Measurements from ENCODE around the gene ATF7. TPM values are rescaled to one million over a fixed set of nuclear protein-coding genes. Genes with fewer than 3 reads are reported as not detected.
"Not testable (repeated sequence)": the region's sequence is repeated elsewhere in the genome, so short reads cannot be mapped to it uniquely, and the experiment has no call there.

The ATF7 gene
- total RNA-seq, 5 donors from 2014 or later (not counting 1 experiment from before 2014, with no cell fraction given), result 18.9 to 29.6 (median 27.1) TPM

- ChIA-PET POLR2A (no interaction called here), CTCF (interaction anchor here in 1 of 2 donors (0.6 kb wide), 1 partner anchor 41 kb away, joined by 3 read pairs; no protein-coding TSS in a partner anchor)
- ATAC-seq (replicated peaks in 1 of 4) (no peak), DNase-seq (no peak)
- H3K4me3 ChIP-seq (ENCODE audit: control insufficient read depth in 1 of 2, extremely low read depth in 1 of 2, low read length in 1 of 2), result no peak overlapping the region
- H3K9me3 ChIP-seq, result no peaks in the 10 kb centered on the region
- no peak overlapping the region for H3K4me3 Mint-ChIP-seq
- peaks cover 13 to 18% (median 15%) of the 10 kb centered on the region in 3 donors for H3K4me1 Mint-ChIP-seq
- no peaks in the 10 kb centered on the region for H3K27me3 Mint-ChIP-seq
- peaks cover 11% of the 10 kb centered on the region for H3K36me3 Mint-ChIP-seq
- H3K27ac Mint-ChIP-seq, result no peak overlapping the region
- 100% methylated on average over 1 of the region's 1 CpG for WGBS (ENCODE audit: insufficient coverage)
- H3K4me1 ChIP-seq (ENCODE audit: control insufficient read depth in 1 of 2, extremely low read depth in 1 of 2, insufficient read depth in 2 of 2, low read length in 2 of 2), result peaks cover 7 to 8% of the 10 kb centered on the region in 2 experiments
- H3K27ac ChIP-seq (ENCODE audit: low read length), result no peak overlapping the region
- no peaks in the 10 kb centered on the region for H3K9me3 Mint-ChIP-seq
- no peaks in the 10 kb centered on the region for H3K27me3 ChIP-seq (replicated peaks in 1 of 2; ENCODE audit: control insufficient read depth in 2 of 2, extremely low read depth in 1 of 2, insufficient read depth in 2 of 2, low read length in 1 of 2)
- peaks cover 0 to 5% of the 10 kb centered on the region in 2 donors for H3K36me3 ChIP-seq (ENCODE audit: control insufficient read depth in 2 of 2, extremely low read depth in 1 of 2, insufficient read depth in 1 of 2, low read length in 1 of 2)
These were observed 12.4 kb downstream of the ATF7 start for GRCh38 chr12:53613821-53614220.

GRCh38 chr12:53612978-53613377 lies 13.2 kb downstream of the ATF7 start:
- Mint-ChIP-seq H3K9me3 (no peaks in the 10 kb centered on the region), H3K27me3 (no peaks in the 10 kb centered on the region), H3K4me1 (peaks cover 6 to 12% (median 7%) of the 10 kb centered on the region in 3 donors), H3K36me3 (peaks cover 13% of the 10 kb centered on the region), H3K27ac (no peak overlapping the region), H3K4me3 (no peak overlapping the region)
- WGBS (ENCODE audit: insufficient coverage), result no CpG with 5 or more reads among the region's 2 CpGs
- Histone ChIP-seq H3K4me3 (ENCODE audit: control insufficient read depth in 1 of 2, extremely low read depth in 1 of 2, low read length in 1 of 2) (no peak overlapping the region), H3K27ac (ENCODE audit: low read length) (no peak overlapping the region), H3K36me3 (ENCODE audit: control insufficient read depth in 2 of 2, extremely low read depth in 1 of 2, insufficient read depth in 1 of 2, low read length in 1 of 2) (peaks cover 0 to 7% of the 10 kb centered on the region in 2 donors), H3K9me3 (no peaks in the 10 kb centered on the region), H3K4me1 (ENCODE audit: control insufficient read depth in 1 of 2, extremely low read depth in 1 of 2, insufficient read depth in 2 of 2, low read length in 2 of 2) (peaks cover under 1 to 5% of the 10 kb centered on the region in 2 experiments), H3K27me3 (replicated peaks in 1 of 2; ENCODE audit: control insufficient read depth in 2 of 2, extremely low read depth in 1 of 2, insufficient read depth in 2 of 2, low read length in 1 of 2) (no peaks in the 10 kb centered on the region)
- ATAC-seq (replicated peaks in 1 of 4) (no peak), DNase-seq (no peak)
- POLR2A ChIA-PET, result interaction anchor here in 1 of 2 donors (0.6 kb wide), 1 partner anchor 48 kb away, joined by 3 read pairs; no protein-coding TSS in a partner anchor
- CTCF ChIA-PET, result no interaction called here

- ATAC-seq (replicated peaks in 1 of 4) (no peak), DNase-seq (no peak)
- H3K4me3 ChIP-seq (ENCODE audit: control insufficient read depth in 1 of 2, extremely low read depth in 1 of 2, low read length in 1 of 2), result no peak overlapping the region
- Mint-ChIP-seq H3K36me3 (peaks cover 10% of the 10 kb centered on the region), H3K4me3 (no peak overlapping the region), H3K9me3 (no peaks in the 10 kb centered on the region), H3K27ac (no peak overlapping the region), H3K4me1 (peaks cover 0 to 5% (median 2%) of the 10 kb centered on the region in 3 donors), H3K27me3 (no peaks in the 10 kb centered on the region)
- POLR2A ChIA-PET, result no interaction called here
- 100% methylated on average over 1 of the region's 8 CpGs for WGBS (ENCODE audit: insufficient coverage)
- no peaks in the 10 kb centered on the region for H3K9me3 ChIP-seq
- no peaks in the 10 kb centered on the region for H3K4me1 ChIP-seq (ENCODE audit: control insufficient read depth in 1 of 2, extremely low read depth in 1 of 2, insufficient read depth in 2 of 2, low read length in 2 of 2)
- H3K36me3 ChIP-seq (ENCODE audit: control insufficient read depth in 2 of 2, extremely low read depth in 1 of 2, insufficient read depth in 1 of 2, low read length in 1 of 2), result peaks cover 0 to 7% of the 10 kb centered on the region in 2 donors
- H3K27ac ChIP-seq (ENCODE audit: low read length), result no peak overlapping the region
- H3K27me3 ChIP-seq (replicated peaks in 1 of 2; ENCODE audit: control insufficient read depth in 2 of 2, extremely low read depth in 1 of 2, insufficient read depth in 2 of 2, low read length in 1 of 2), result no peaks in the 10 kb centered on the region
- CTCF ChIA-PET, result interaction anchor here (0.6 kb wide), 2 partner anchors 14 to 243 kb away, joined by 3 read pairs; no protein-coding TSS in a partner anchor
These were observed 14.9 kb downstream of the ATF7 start for GRCh38 chr12:53611304-53611703.

GRCh38 chr12:53606688-53607087 lies 19.5 kb downstream of the ATF7 start:
- H3K36me3 ChIP-seq (ENCODE audit: control insufficient read depth in 2 of 2, extremely low read depth in 1 of 2, insufficient read depth in 1 of 2, low read length in 1 of 2); DNase-seq; ATAC-seq (replicated peaks in 1 of 4); H3K27me3 Mint-ChIP-seq; H3K4me3 ChIP-seq (ENCODE audit: control insufficient read depth in 1 of 2, extremely low read depth in 1 of 2, low read length in 1 of 2); H3K27ac ChIP-seq (ENCODE audit: low read length); CTCF ChIA-PET; H3K27ac Mint-ChIP-seq; H3K4me1 ChIP-seq (ENCODE audit: control insufficient read depth in 1 of 2, extremely low read depth in 1 of 2, insufficient read depth in 2 of 2, low read length in 2 of 2); H3K9me3 Mint-ChIP-seq; H3K9me3 ChIP-seq; H3K4me3 Mint-ChIP-seq; H3K27me3 ChIP-seq (replicated peaks in 1 of 2; ENCODE audit: control insufficient read depth in 2 of 2, extremely low read depth in 1 of 2, insufficient read depth in 2 of 2, low read length in 1 of 2); POLR2A ChIA-PET: not testable (repeated sequence)
- no CpG with 5 or more reads among the region's 5 CpGs for WGBS (ENCODE audit: insufficient coverage)
- Mint-ChIP-seq H3K4me1 (peaks cover 22 to 33% (median 24%) of the 10 kb centered on the region in 3 donors), H3K36me3 (peaks cover 14% of the 10 kb centered on the region)

GRCh38 chr12:53604581-53604980 lies 21.6 kb downstream of the ATF7 start:
- H3K4me1 ChIP-seq (ENCODE audit: control insufficient read depth in 1 of 2, extremely low read depth in 1 of 2, insufficient read depth in 2 of 2, low read length in 2 of 2), result peaks cover 0 to 7% of the 10 kb centered on the region in 2 experiments
- H3K27ac ChIP-seq (ENCODE audit: low read length), result no peak overlapping the region
- Mint-ChIP-seq H3K9me3 (no peaks in the 10 kb centered on the region), H3K27me3 (no peaks in the 10 kb centered on the region), H3K27ac (no peak overlapping the region), H3K4me3 (no peak overlapping the region), H3K4me1 (peaks cover 23 to 35% (median 26%) of the 10 kb centered on the region in 3 donors), H3K36me3 (peaks cover 25% of the 10 kb centered on the region)
- POLR2A ChIA-PET, result no interaction called here
- H3K4me3 ChIP-seq (ENCODE audit: control insufficient read depth in 1 of 2, extremely low read depth in 1 of 2, low read length in 1 of 2), result no peak overlapping the region
- ATAC-seq (replicated peaks in 1 of 4), result no peak
- CTCF ChIA-PET, result interaction anchor here in 1 of 2 donors (0.5 to 0.6 kb wide), 2 partner anchors 28 to 78 kb away, joined by 3 read pairs; no protein-coding TSS in a partner anchor
- peaks cover 0 to 6% of the 10 kb centered on the region in 2 donors for H3K36me3 ChIP-seq (ENCODE audit: control insufficient read depth in 2 of 2, extremely low read depth in 1 of 2, insufficient read depth in 1 of 2, low read length in 1 of 2)
- no peaks in the 10 kb centered on the region for H3K9me3 ChIP-seq
- DNase-seq, result no peak
- no peaks in the 10 kb centered on the region for H3K27me3 ChIP-seq (replicated peaks in 1 of 2; ENCODE audit: control insufficient read depth in 2 of 2, extremely low read depth in 1 of 2, insufficient read depth in 2 of 2, low read length in 1 of 2)

GRCh38 chr12:53603804-53604203 lies 22.4 kb downstream of the ATF7 start:
- ATAC-seq (replicated peaks in 1 of 4) (no peak), DNase-seq (no peak)
- H3K4me1 Mint-ChIP-seq, result peaks cover 23 to 35% (median 26%) of the 10 kb centered on the region in 3 donors
- Histone ChIP-seq H3K36me3 (ENCODE audit: control insufficient read depth in 2 of 2, extremely low read depth in 1 of 2, insufficient read depth in 1 of 2, low read length in 1 of 2) (peaks cover 0 to 4% of the 10 kb centered on the region in 2 donors), H3K27ac (ENCODE audit: low read length) (no peak overlapping the region), H3K27me3 (replicated peaks in 1 of 2; ENCODE audit: control insufficient read depth in 2 of 2, extremely low read depth in 1 of 2, insufficient read depth in 2 of 2, low read length in 1 of 2) (no peaks in the 10 kb centered on the region), H3K4me1 (ENCODE audit: control insufficient read depth in 1 of 2, extremely low read depth in 1 of 2, insufficient read depth in 2 of 2, low read length in 2 of 2) (peaks cover 0 to 7% of the 10 kb centered on the region in 2 experiments), H3K9me3 (no peaks in the 10 kb centered on the region), H3K4me3 (ENCODE audit: control insufficient read depth in 1 of 2, extremely low read depth in 1 of 2, low read length in 1 of 2) (no peak overlapping the region)
- H3K9me3 Mint-ChIP-seq, result no peaks in the 10 kb centered on the region
- CTCF ChIA-PET, result no interaction called here
- H3K27me3 Mint-ChIP-seq, result no peaks in the 10 kb centered on the region
- POLR2A ChIA-PET, result no interaction called here
- H3K36me3 Mint-ChIP-seq, result peaks cover 27% of the 10 kb centered on the region
- H3K27ac Mint-ChIP-seq, result peak overlapping the region in 1 of 2 donors; percentile 17
- no peak overlapping the region for H3K4me3 Mint-ChIP-seq

GRCh38 chr12:53603196-53603595 lies 23.0 kb downstream of the ATF7 start:
- ATAC-seq (replicated peaks in 1 of 4) (no peak), DNase-seq (no peak)
- Histone ChIP-seq H3K27ac (ENCODE audit: low read length) (no peak overlapping the region), H3K9me3 (no peaks in the 10 kb centered on the region), H3K36me3 (ENCODE audit: control insufficient read depth in 2 of 2, extremely low read depth in 1 of 2, insufficient read depth in 1 of 2, low read length in 1 of 2) (peaks cover 0 to 3% of the 10 kb centered on the region in 2 donors), H3K4me1 (ENCODE audit: control insufficient read depth in 1 of 2, extremely low read depth in 1 of 2, insufficient read depth in 2 of 2, low read length in 2 of 2) (peaks cover 0 to 7% of the 10 kb centered on the region in 2 experiments), H3K4me3 (ENCODE audit: control insufficient read depth in 1 of 2, extremely low read depth in 1 of 2, low read length in 1 of 2) (no peak overlapping the region), H3K27me3 (replicated peaks in 1 of 2; ENCODE audit: control insufficient read depth in 2 of 2, extremely low read depth in 1 of 2, insufficient read depth in 2 of 2, low read length in 1 of 2) (no peaks in the 10 kb centered on the region)
- no peaks in the 10 kb centered on the region for H3K9me3 Mint-ChIP-seq
- H3K4me3 Mint-ChIP-seq, result no peak overlapping the region
- no peak overlapping the region for H3K27ac Mint-ChIP-seq
- ChIA-PET CTCF (no interaction called here), POLR2A (no interaction called here)
- H3K27me3 Mint-ChIP-seq, result no peaks in the 10 kb centered on the region
- peaks cover 31% of the 10 kb centered on the region for H3K36me3 Mint-ChIP-seq
- H3K4me1 Mint-ChIP-seq, result peaks cover 24 to 32% (median 26%) of the 10 kb centered on the region in 3 donors
